Nephron progenitor cell (in vitro differentiated cells): ENCODE data around the gene CERS2.

ENCODE experiments used
- DNase-seq: peaks from one replicate; pipeline ENCODE4 v3.0.0; 2021
- H3K27ac Mint-ChIP-seq: 2 replicates; pipeline ENCODE4 v1.8.0; 2021; ENCODE audit warnings: mild to moderate bottlenecking, moderate library complexity, mixed read lengths
- H3K27me3 Mint-ChIP-seq: 2 replicates; pipeline ENCODE4 v1.8.0; 2021; ENCODE audit warnings: mild to moderate bottlenecking, low read depth, mixed read lengths; ENCODE audit not compliant: poor library complexity
- H3K36me3 Mint-ChIP-seq: 2 replicates; pipeline ENCODE4 v1.8.0; 2021; ENCODE audit warnings: low read depth, mixed read lengths
- H3K4me1 Mint-ChIP-seq: 2 replicates; pipeline ENCODE4 v1.8.0; 2021; ENCODE audit warnings: mixed read lengths
- H3K4me3 Mint-ChIP-seq: 2 replicates; pipeline ENCODE4 v1.8.0; 2021; ENCODE audit warnings: mild to moderate bottlenecking, moderate library complexity, mixed read lengths
- H3K9me3 Mint-ChIP-seq: 2 replicates; pipeline ENCODE4 v1.8.0; 2021; ENCODE audit warnings: mild to moderate bottlenecking, moderate library complexity, mixed read lengths
- TF ChIP-seq, protein P1 (sequence below): fragments of 200-600 bp; sonication (generic); IDR thresholded peaks from 2 replicates; pipeline ENCODE4 v1.5.0; 2021; ENCODE audit warnings: antibody characterized with exemption

Gene CERS2

GRCh38 chr1:150969626-150970025, 5.0 kb downstream of the CERS2 start:
- no peak overlapping the region for H3K4me3 Mint-ChIP-seq

DNA sequence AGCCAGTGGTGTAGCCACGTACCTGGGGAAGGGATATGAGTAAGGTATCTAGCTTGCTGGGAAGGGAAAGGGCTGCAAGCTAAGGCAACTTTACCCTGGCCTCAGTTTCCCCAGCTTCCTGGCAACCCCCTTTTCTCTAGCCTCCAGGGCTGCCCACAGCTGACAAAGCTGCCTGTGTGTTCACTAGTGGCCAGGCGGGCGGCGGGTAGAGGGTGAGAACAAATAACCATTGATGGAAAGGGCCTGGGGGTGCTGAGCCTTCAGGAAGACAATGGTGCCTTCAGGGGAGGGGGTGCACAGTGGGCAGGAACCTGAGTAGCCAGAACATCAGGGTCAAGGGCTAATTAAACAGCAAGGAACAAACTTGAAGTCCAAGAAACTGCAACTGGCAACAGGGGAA, 6.1 kb downstream of the CERS2 start:
- TF ChIP-seq, protein P1, sequence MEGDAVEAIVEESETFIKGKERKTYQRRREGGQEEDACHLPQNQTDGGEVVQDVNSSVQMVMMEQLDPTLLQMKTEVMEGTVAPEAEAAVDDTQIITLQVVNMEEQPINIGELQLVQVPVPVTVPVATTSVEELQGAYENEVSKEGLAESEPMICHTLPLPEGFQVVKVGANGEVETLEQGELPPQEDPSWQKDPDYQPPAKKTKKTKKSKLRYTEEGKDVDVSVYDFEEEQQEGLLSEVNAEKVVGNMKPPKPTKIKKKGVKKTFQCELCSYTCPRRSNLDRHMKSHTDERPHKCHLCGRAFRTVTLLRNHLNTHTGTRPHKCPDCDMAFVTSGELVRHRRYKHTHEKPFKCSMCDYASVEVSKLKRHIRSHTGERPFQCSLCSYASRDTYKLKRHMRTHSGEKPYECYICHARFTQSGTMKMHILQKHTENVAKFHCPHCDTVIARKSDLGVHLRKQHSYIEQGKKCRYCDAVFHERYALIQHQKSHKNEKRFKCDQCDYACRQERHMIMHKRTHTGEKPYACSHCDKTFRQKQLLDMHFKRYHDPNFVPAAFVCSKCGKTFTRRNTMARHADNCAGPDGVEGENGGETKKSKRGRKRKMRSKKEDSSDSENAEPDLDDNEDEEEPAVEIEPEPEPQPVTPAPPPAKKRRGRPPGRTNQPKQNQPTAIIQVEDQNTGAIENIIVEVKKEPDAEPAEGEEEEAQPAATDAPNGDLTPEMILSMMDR = no peak
- H3K9me3 Mint-ChIP-seq = no peaks in the 10 kb centered on the region

More at GRCh38 chr1:150969626-150970025, 5.0 kb downstream of the CERS2 start:
- no peak for DNase-seq
- H3K27ac Mint-ChIP-seq = no peak overlapping the region
- H3K36me3 Mint-ChIP-seq = peaks cover 38% of the 10 kb centered on the region
- H3K27me3 Mint-ChIP-seq = no peaks in the 10 kb centered on the region
- H3K4me1 Mint-ChIP-seq = peaks cover 44% of the 10 kb centered on the region
- TF ChIP-seq, protein P1 = no peak
- no peaks in the 10 kb centered on the region for H3K9me3 Mint-ChIP-seq

DNA sequence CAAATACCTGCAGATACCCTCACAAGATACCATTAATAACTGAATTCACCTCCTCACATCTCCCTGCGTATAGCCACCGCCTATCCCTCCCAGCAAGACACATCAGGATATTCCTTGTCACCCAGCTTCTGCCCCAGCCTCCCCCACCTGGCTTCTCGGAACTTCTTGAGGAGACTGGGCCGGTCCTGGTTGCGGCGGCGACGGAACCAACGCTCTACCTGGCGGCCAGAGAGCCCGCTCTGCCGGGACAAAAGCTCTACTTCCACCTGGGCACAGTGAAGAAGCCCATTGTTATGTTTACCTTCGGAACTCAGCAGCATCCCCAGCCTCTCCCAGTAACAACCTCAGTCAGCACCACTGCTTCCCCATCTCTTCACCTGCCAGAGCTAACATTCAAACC, 6.7 kb downstream of the CERS2 start:
- Mint-ChIP-seq H3K27me3 (no peaks in the 10 kb centered on the region), H3K36me3 (peaks cover 55% of the 10 kb centered on the region), H3K27ac (peak overlapping the region; percentile 90), H3K9me3 (no peaks in the 10 kb centered on the region), H3K4me3 (no peak overlapping the region), H3K4me1 (peaks cover 46% of the 10 kb centered on the region)
- TF ChIP-seq, protein P1 = no peak
- no peak for DNase-seq

More for the DNA sequence above, 6.1 kb downstream of the CERS2 start:
- H3K36me3 Mint-ChIP-seq = peaks cover 50% of the 10 kb centered on the region
- DNase-seq = no peak
- H3K27ac Mint-ChIP-seq = peak overlapping the region; percentile 47
- no peak overlapping the region for H3K4me3 Mint-ChIP-seq
- no peaks in the 10 kb centered on the region for H3K27me3 Mint-ChIP-seq
- peaks cover 46% of the 10 kb centered on the region for H3K4me1 Mint-ChIP-seq

DNA sequence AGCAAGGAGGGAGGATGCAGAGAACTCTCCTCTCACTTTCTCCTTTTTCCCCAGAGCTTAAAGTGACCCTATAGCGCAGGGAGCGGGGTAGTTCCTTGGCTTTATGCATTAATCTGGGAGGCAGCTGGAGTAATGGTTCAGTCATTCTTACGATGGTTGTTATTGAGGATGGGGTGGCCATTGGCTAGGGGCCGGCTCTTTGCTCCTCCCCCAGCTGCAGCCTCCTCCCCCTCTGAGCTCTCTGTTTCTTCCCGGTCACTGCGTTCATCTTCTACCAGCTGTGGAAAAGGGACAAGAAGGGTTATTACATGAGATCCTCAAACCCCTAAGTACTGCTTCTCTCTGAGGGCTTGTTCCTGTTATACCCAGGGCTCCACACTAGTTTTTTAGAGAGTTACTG, 8.6 kb downstream of the CERS2 start:
- DNase-seq = no peak
- H3K9me3 Mint-ChIP-seq = no peaks in the 10 kb centered on the region
- H3K4me3 Mint-ChIP-seq = no peak overlapping the region
- H3K27ac Mint-ChIP-seq = peak overlapping the region; percentile 96
- H3K36me3 Mint-ChIP-seq = peaks cover 74% of the 10 kb centered on the region
- TF ChIP-seq, protein P1 = no peak
- H3K27me3 Mint-ChIP-seq = no peaks in the 10 kb centered on the region
- peaks cover 33% of the 10 kb centered on the region for H3K4me1 Mint-ChIP-seq

- H3K36me3 Mint-ChIP-seq = peaks cover 79% of the 10 kb centered on the region
- H3K27me3 Mint-ChIP-seq = no peaks in the 10 kb centered on the region
- peak overlapping the region; percentile 96 for H3K27ac Mint-ChIP-seq
- DNase-seq = no peak
- no peaks in the 10 kb centered on the region for H3K9me3 Mint-ChIP-seq
- TF ChIP-seq, protein P1 = no peak
- H3K4me1 Mint-ChIP-seq = peaks cover 29% of the 10 kb centered on the region
- no peak overlapping the region for H3K4me3 Mint-ChIP-seq
Measured at GRCh38 chr1:150965605-150966004, 9.0 kb downstream of the CERS2 start.

GRCh38 chr1:150964164-150964489, 10.5 kb downstream of the CERS2 start:
- Mint-ChIP-seq H3K27ac (peak overlapping the region; percentile 76), H3K4me3 (no peak overlapping the region), H3K36me3 (peaks cover 93% of the 10 kb centered on the region), H3K9me3 (no peaks in the 10 kb centered on the region), H3K27me3 (no peaks in the 10 kb centered on the region), H3K4me1 (peaks cover 23% of the 10 kb centered on the region)
- no peak for DNase-seq
- TF ChIP-seq, protein P1 = no peak
